Keratinocyte (primary cell): ENCODE measurements around the gene HDAC3. TPM values are rescaled to one million over a fixed set of nuclear protein-coding genes. Genes with fewer than 3 reads are reported as not detected.

Source experiments
- DNase-seq: peaks from one replicate; pipeline ENCODE4 v3.0.0-alpha.2; 2011; ENCODE audit warnings: low read depth, missing footprints, low spot score
- FAIRE-seq: peaks from 2 replicates; lab custom pipeline; 2011; peaks lifted over from hg19 to GRCh38; lab: Jason Lieb, UNC
- H2AFZ ChIP-seq: 2 replicates; pipeline ENCODE4 v1.6.0; 2012; ENCODE audit warnings: low read length, control low read depth, inconsistent platforms; ENCODE audit not compliant: control insufficient read depth
- H3K27ac ChIP-seq: 2 replicates; pipeline ENCODE4 v1.5.1; 2011; ENCODE audit warnings: low read length; ENCODE audit not compliant: control insufficient read depth, insufficient read depth
- H3K27me3 ChIP-seq: 3 replicates; pipeline ENCODE4 v1.6.0; 2011; ENCODE audit warnings: low read length; ENCODE audit not compliant: control insufficient read depth, insufficient read depth; ENCODE audit errors: extremely low read depth
- H3K36me3 ChIP-seq, 2 experiments: 2 replicates in 1 of 2; 3 replicates in 1 of 2; pipeline ENCODE4 v1.5.1; 2011; ENCODE audit warnings: low read length in 2 of 2, mild to moderate bottlenecking in 1 of 2; ENCODE audit not compliant: control insufficient read depth in 2 of 2, insufficient read depth in 2 of 2; ENCODE audit errors: extremely low read depth in 1 of 2
- H3K4me1 ChIP-seq: 3 replicates; pipeline ENCODE4 v1.5.1; 2011; ENCODE audit warnings: low read length; ENCODE audit not compliant: control insufficient read depth, insufficient read depth; ENCODE audit errors: extremely low read depth
- H3K4me2 ChIP-seq: 3 replicates; pipeline ENCODE4 v1.6.0; 2011; ENCODE audit warnings: low read depth, low read length; ENCODE audit not compliant: control insufficient read depth, insufficient read depth; ENCODE audit errors: extremely low read depth
- H3K4me3 ChIP-seq, 3 experiments: fragments of 200-600 bp in 1 of 3; sonication (generic) in 1 of 3; 2 replicates in 2 of 3; 3 replicates in 1 of 3; pipeline ENCODE4 v1.5.1; 2011 to 2016; ENCODE audit warnings: low read length in 3 of 3, mild to moderate bottlenecking in 3 of 3, control low read depth in 2 of 3, inconsistent platforms in 1 of 3, low read depth in 1 of 3, mixed read lengths in 1 of 3, mixed run types in 1 of 3, moderate library complexity in 1 of 3; ENCODE audit not compliant: control insufficient read depth in 2 of 3, insufficient read depth in 2 of 3; ENCODE audit errors: extremely low read depth in 1 of 3
- H3K79me2 ChIP-seq: 2 replicates; pipeline ENCODE4 v1.6.0; 2012; ENCODE audit warnings: low read length; ENCODE audit not compliant: control insufficient read depth, insufficient read depth
- H3K9ac ChIP-seq: 3 replicates; pipeline ENCODE4 v1.6.0; 2011; ENCODE audit warnings: low read length; ENCODE audit not compliant: control insufficient read depth, insufficient read depth; ENCODE audit errors: extremely low read depth
- H3K9me1 ChIP-seq: 3 replicates; pipeline ENCODE4 v1.6.0; 2011; ENCODE audit warnings: low read length; ENCODE audit not compliant: control insufficient read depth, insufficient read depth; ENCODE audit errors: extremely low read depth
- H3K9me3 ChIP-seq: 2 replicates; pipeline ENCODE4 v1.5.1; 2012; ENCODE audit warnings: low read depth, low read length; ENCODE audit not compliant: control insufficient read depth
- H4K20me1 ChIP-seq: 3 replicates; pipeline ENCODE4 v1.6.0; 2011; ENCODE audit warnings: low read length; ENCODE audit not compliant: control insufficient read depth, insufficient read depth; ENCODE audit errors: extremely low read depth
- CTCF ChIP-seq, 3 experiments: IDR thresholded peaks in 1 of 3; conservative IDR thresholded peaks in 1 of 3; optimal IDR thresholded peaks in 1 of 3; 2 replicates in 2 of 3; 3 replicates in 1 of 3; pipeline versions ENCODE3 to v1.5.1; 2011; ENCODE audit warnings: low read length in 3 of 3, mild to moderate bottlenecking in 3 of 3, moderate library complexity in 2 of 3, control low read depth in 1 of 3, inconsistent platforms in 1 of 3; ENCODE audit not compliant: insufficient read depth in 2 of 3; ENCODE audit errors: extremely low read depth in 1 of 3
- EZH2 ChIP-seq: IDR thresholded peaks from one replicate; pipeline ENCODE4 v1.6.1; 2012; ENCODE audit warnings: inconsistent platforms, mild to moderate bottlenecking, low read length, moderate library complexity
- dilution Hi-C: fragments of 300-500 bp; cut with MboI; formaldehyde crosslinking; loops from one replicate; pipeline ENCODE4 v1.7.0; 2020; ENCODE audit warnings: low sequenced_read_pairs; ENCODE audit not compliant: extremely low pct_ligation_motif_present
- polyA plus RNA-seq, 5 experiments: library from polyadenylated mRNA; depleted of rRNA in 3 of 5; stranded (reverse) in 3 of 5; stranded (forward) in 1 of 5; unstranded in 1 of 5; fragments of >200 nt; gene quantifications; 1 replicate in 1 of 5; 2 replicates in 3 of 5; 3 replicates in 1 of 5; pipeline versions ENCODE4 v1.2.1 to v1.2.3, GENCODE V29; 2011 to 2012; ENCODE audit warnings: missing spikeins in 2 of 5, low read depth in 1 of 5, low replicate concordance in 1 of 5
- small RNA-seq, 3 experiments: library from RNA; depleted of rRNA; stranded (forward); fragments of <200 nt; gene quantifications; one replicate each; pipeline ENCODE3, GENCODE V24; 2012; ENCODE audit warnings: low read depth in 3 of 3, low replicate concordance in 1 of 3; ENCODE audit not compliant: insufficient read length in 3 of 3

Gene HDAC3
- polyA plus RNA-seq, 1 donor (not counting 4 experiments of a cell fraction or from before 2014, with no cell fraction given), result 97.4 TPM

GRCh38 chr5:141573489-141574121 lies 63.0 kb downstream of the HDAC3 start:
- no peaks in the 10 kb centered on the region for H3K9me1 ChIP-seq
- no peaks in the 10 kb centered on the region for H3K9me3 ChIP-seq
- DNase-seq (no peak), FAIRE-seq (no peak)
- TF ChIP-seq CTCF (optimal IDR thresholded peaks at IDR 0.05 in 1 of 3, IDR thresholded peaks at IDR 0.05 in 1 of 3, conservative IDR thresholded peaks at IDR 0.05 in 1 of 3; ENCODE audit: extremely low read depth in 1 of 3, insufficient read depth in 2 of 3, low read length in 3 of 3) (no peak), EZH2 (no peak)
- H3K36me3 ChIP-seq, result peaks cover 36 to 44% of the 10 kb centered on the region in 2 experiments
- no peak overlapping the region for H2AFZ ChIP-seq
- H3K4me2 ChIP-seq, result no peak overlapping the region
- H3K27me3 ChIP-seq, result no peaks in the 10 kb centered on the region
- no peaks in the 10 kb centered on the region for H3K79me2 ChIP-seq
- H4K20me1 ChIP-seq, result no peaks in the 10 kb centered on the region
- dilution Hi-C loops, result no loop called here
- H3K9ac ChIP-seq, result no peak overlapping the region
- H3K27ac ChIP-seq, result no peak overlapping the region
- H3K4me1 ChIP-seq, result no peaks in the 10 kb centered on the region
- H3K4me3 ChIP-seq, result no peak overlapping the region

Small RNAs within 50 kb of the gene (small RNA-seq; reads per million reads assigned to genes)
- 0 reads per million in 3 experiments for gene RPS27AP10

Other genes with a start within 250 kb of the HDAC3 start
- 1.6 to 2.7 TPM (median 2.4 TPM) in 3 replicates for gene PCDHGB4, start 249.2 kb downstream of the HDAC3 start, polyA plus RNA-seq
- 0.08 to 0.09 TPM (median 0.09 TPM) in 3 replicates for gene PCDHGA8, start 244.2 kb downstream of the HDAC3 start, polyA plus RNA-seq
- gene PCDHGB5, start 238.9 kb downstream of the HDAC3 start, polyA plus RNA-seq, result 1.8 to 4.3 TPM (median 1.9 TPM) in 3 replicates
- 0.24 to 0.35 TPM (median 0.28 TPM) in 3 replicates for gene PCDHGA9, start 234.1 kb downstream of the HDAC3 start, polyA plus RNA-seq
- 0.19 to 0.30 TPM (median 0.23 TPM) in 3 replicates for gene PCDHGB6, start 228.8 kb downstream of the HDAC3 start, polyA plus RNA-seq
- gene PCDHGA10, start 223.9 kb downstream of the HDAC3 start, polyA plus RNA-seq, result 1.3 to 1.8 TPM (median 1.6 TPM) in 3 replicates
- gene PCDHGB7, start 219.2 kb downstream of the HDAC3 start, polyA plus RNA-seq, result 0.66 to 1.1 TPM (median 0.69 TPM) in 3 replicates
- gene PCDHGA11, start 215.8 kb downstream of the HDAC3 start, polyA plus RNA-seq, result 1.4 to 2.5 TPM (median 1.4 TPM) in 3 replicates
- gene PCDHGA12, start 206.3 kb downstream of the HDAC3 start, polyA plus RNA-seq, result 0.69 to 1.9 TPM (median 1.0 TPM) in 3 replicates
- 9.8 to 45.1 TPM (median 15.2 TPM) in 3 replicates for gene PCDHGC3, start 160.9 kb downstream of the HDAC3 start, polyA plus RNA-seq
- gene PCDHGC4, start 151.8 kb downstream of the HDAC3 start, polyA plus RNA-seq, result 0.12 to 0.15 TPM (median 0.13 TPM) in 3 replicates
- gene PCDHGC5, start 147.8 kb downstream of the HDAC3 start, polyA plus RNA-seq, result 0.77 to 1.6 TPM (median 1.5 TPM) in 3 replicates
- gene DIAPH1, start 17.8 kb downstream of the HDAC3 start, polyA plus RNA-seq, result 64.7 to 130 TPM (median 72.0 TPM) in 3 replicates
- gene RELL2, start 148 bp upstream of the HDAC3 start, polyA plus RNA-seq, result 8.9 to 11.1 TPM (median 10.2 TPM) in 3 replicates
- 9.7 to 17.1 TPM (median 13.5 TPM) in 3 replicates for gene FCHSD1, start 14.6 kb upstream of the HDAC3 start, polyA plus RNA-seq
- 1.3 to 2.4 TPM (median 1.3 TPM) in 3 replicates for gene ARAP3, start 45.4 kb upstream of the HDAC3 start, polyA plus RNA-seq
- gene PCDH1, start 241.6 kb upstream of the HDAC3 start, polyA plus RNA-seq, result 10.0 to 19.9 TPM (median 14.2 TPM) in 3 replicates